Caco-2 (cell line): Measurements from ENCODE around the gene IL31RA. TPM values are rescaled to one million over a fixed set of nuclear protein-coding genes. Genes with fewer than 3 reads are reported as not detected.

ENCODE experiments used
- BruUV-seq: library from RNA; stranded (reverse); fragments of 400-500 nt; replicated peaks from 2 replicates; lab custom pipeline; 2021; lab: Mats Ljungman, UMichigan
- CTCF ChIA-PET: fragments of 300-600 bp; sonication (Branson Sonifier 250); formaldehyde crosslinking; loops from one replicate; lab custom pipeline; 2022; ENCODE audit warnings: antibody characterized with exemption; lab: Charles Lee
- POLR2A ChIA-PET: fragments of 300-600 bp; sonication (Branson Sonifier 250); formaldehyde crosslinking; loops from one replicate; lab custom pipeline; 2022; ENCODE audit warnings: antibody characterized with exemption; lab: Charles Lee
- DNase-seq, 2 experiments: peaks; one replicate each; pipeline versions ENCODE4 v3.0.0 to v3.0.0-alpha.2; 2020 to 2022
- H3K27me3 ChIP-seq: replicated peaks from 2 replicates; pipeline ENCODE4 v1.6.0; 2011; ENCODE audit warnings: low read length; ENCODE audit not compliant: control insufficient read depth, insufficient read depth
- H3K36me3 ChIP-seq: 2 replicates; pipeline ENCODE4 v1.5.1; 2011; ENCODE audit warnings: low read length; ENCODE audit not compliant: control insufficient read depth, insufficient read depth
- H3K4me1 ChIP-seq: fragments of 250-450 bp; sonication (Bioruptor Pico); 2 replicates; pipeline ENCODE4 v1.5.1; 2020; ENCODE audit warnings: mild to moderate bottlenecking
- H3K4me3 ChIP-seq: 2 replicates; pipeline ENCODE4 v1.5.1; 2011; ENCODE audit warnings: low read depth, mild to moderate bottlenecking, control low read depth, low read length
- H3K9me3 ChIP-seq: fragments of 250-450 bp; sonication (Bioruptor Pico); 2 replicates; pipeline ENCODE4 v1.5.1; 2020; ENCODE audit warnings: mild to moderate bottlenecking, moderate library complexity
- H3K27ac Mint-ChIP-seq: one replicate; pipeline ENCODE4 v1.8.0; 2022; ENCODE audit warnings: mixed read lengths; ENCODE audit not compliant: unreplicated experiment
- H3K27me3 Mint-ChIP-seq: one replicate; pipeline ENCODE4 v1.8.0; 2022; ENCODE audit warnings: mixed read lengths; ENCODE audit not compliant: insufficient read depth, unreplicated experiment
- H3K36me3 Mint-ChIP-seq: one replicate; pipeline ENCODE4 v1.8.0; 2022; ENCODE audit warnings: mild to moderate bottlenecking, mixed read lengths; ENCODE audit not compliant: insufficient read depth, unreplicated experiment
- H3K4me1 Mint-ChIP-seq: one replicate; pipeline ENCODE4 v1.8.0; 2022; ENCODE audit warnings: low read depth, mixed read lengths; ENCODE audit not compliant: unreplicated experiment
- H3K4me3 Mint-ChIP-seq: one replicate; pipeline ENCODE4 v1.8.0; 2022; ENCODE audit warnings: mild to moderate bottlenecking, moderate library complexity, mixed read lengths; ENCODE audit not compliant: unreplicated experiment
- H3K9me3 Mint-ChIP-seq: one replicate; pipeline ENCODE4 v1.8.0; 2022; ENCODE audit warnings: mixed read lengths; ENCODE audit not compliant: unreplicated experiment
- CTCF ChIP-seq, 2 experiments: fragments of 200-600 bp in 1 of 2; IDR thresholded peaks; 1 replicate in 1 of 2; 2 replicates in 1 of 2; pipeline versions ENCODE4 v1.5.1 to v1.8.0; 2011 to 2022; ENCODE audit warnings: antibody characterized with exemption in 1 of 2, control low read depth in 1 of 2, inconsistent platforms in 1 of 2, low read depth in 1 of 2, low read length in 1 of 2, mild to moderate bottlenecking in 1 of 2, moderate library complexity in 1 of 2; ENCODE audit not compliant: insufficient read depth in 1 of 2, severe bottlenecking in 1 of 2, unreplicated experiment in 1 of 2
- intact Hi-C: fragments of 100-400 bp; cut with micrococcal nuclease; formaldehyde crosslinking; loops from one replicate; pipeline ENCODE4 v1.10.0; 2022; ENCODE audit not compliant: unreplicated experiment
- total RNA-seq: library from RNA; stranded (reverse); gene quantifications from 2 replicates; pipeline ENCODE4 v1.2.3, GENCODE V29; 2022

IL31RA gene
- total RNA-seq, 1 experiment from 2014 or later = not detected

DNA sequence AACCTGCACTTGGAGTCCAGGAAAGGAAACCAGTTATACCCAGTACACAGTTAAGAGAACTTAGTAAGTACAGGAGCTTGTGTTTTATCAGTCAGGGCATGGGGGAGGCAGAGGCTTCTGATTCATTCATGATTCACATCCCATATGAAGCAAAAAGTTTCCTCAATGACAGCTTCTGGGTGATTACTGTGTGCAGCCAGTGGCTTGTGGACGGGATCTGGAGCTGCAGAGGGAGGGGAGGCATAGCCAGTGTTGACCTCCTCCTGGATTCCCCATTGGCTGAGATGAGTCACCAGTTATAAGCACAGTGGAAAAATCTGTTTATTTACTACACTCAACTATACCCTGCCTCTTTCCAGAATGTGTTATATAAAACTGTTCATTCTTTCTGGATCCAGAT, 17.7 kb downstream of the IL31RA start:
- Histone ChIP-seq H3K4me1 (no peaks in the 10 kb centered on the region), H3K4me3 (no peak overlapping the region), H3K36me3 (no peaks in the 10 kb centered on the region), H3K9me3 (0 out of 2 replicates have a peak, but pooled peaks cover 2% of the 10 kb centered on the region), H3K27me3 (no peaks in the 10 kb centered on the region)
- H3K4me3 Mint-ChIP-seq = no peak overlapping the region
- no peaks in the 10 kb centered on the region for H3K36me3 Mint-ChIP-seq
- no peak for DNase-seq
- H3K27ac Mint-ChIP-seq = no peak overlapping the region
- no peak for TF ChIP-seq CTCF (IDR thresholded peaks at IDR 0.05; ENCODE audit: insufficient read depth in 1 of 2, low read depth in 1 of 2, low read length in 1 of 2, severe bottlenecking in 1 of 2, unreplicated experiment in 1 of 2)
- ChIA-PET POLR2A (interaction anchor here (0.7 kb wide), 1 partner anchor 154 kb away, joined by 3 read pairs; no protein-coding TSS in a partner anchor), CTCF (no interaction called here)
- intact Hi-C loops = no loop called here
- H3K4me1 Mint-ChIP-seq = no peaks in the 10 kb centered on the region
- H3K27me3 Mint-ChIP-seq = no peaks in the 10 kb centered on the region
- H3K9me3 Mint-ChIP-seq = no peaks in the 10 kb centered on the region
- no TSS peak for BruUV-seq

GRCh38 chr5:55869847-55870246, 18.7 kb downstream of the IL31RA start:
- no peak overlapping the region for H3K4me3 ChIP-seq
- Mint-ChIP-seq H3K36me3 (no peaks in the 10 kb centered on the region), H3K4me3 (no peak overlapping the region), H3K27ac (no peak overlapping the region), H3K9me3 (peaks cover 6% of the 10 kb centered on the region), H3K27me3 (no peaks in the 10 kb centered on the region), H3K4me1 (no peaks in the 10 kb centered on the region)
- POLR2A ChIA-PET = no interaction called here
- no peaks in the 10 kb centered on the region for H3K27me3 ChIP-seq
- TF ChIP-seq CTCF (IDR thresholded peaks at IDR 0.05; ENCODE audit: insufficient read depth in 1 of 2, low read depth in 1 of 2, low read length in 1 of 2, severe bottlenecking in 1 of 2, unreplicated experiment in 1 of 2) = no peak
- no peak for DNase-seq
- no peaks in the 10 kb centered on the region for H3K4me1 ChIP-seq
- no TSS peak for BruUV-seq
- H3K9me3 ChIP-seq = peaks cover 12% of the 10 kb centered on the region
- CTCF ChIA-PET = no interaction called here
- intact Hi-C loops = no loop called here
- no peaks in the 10 kb centered on the region for H3K36me3 ChIP-seq

DNA sequence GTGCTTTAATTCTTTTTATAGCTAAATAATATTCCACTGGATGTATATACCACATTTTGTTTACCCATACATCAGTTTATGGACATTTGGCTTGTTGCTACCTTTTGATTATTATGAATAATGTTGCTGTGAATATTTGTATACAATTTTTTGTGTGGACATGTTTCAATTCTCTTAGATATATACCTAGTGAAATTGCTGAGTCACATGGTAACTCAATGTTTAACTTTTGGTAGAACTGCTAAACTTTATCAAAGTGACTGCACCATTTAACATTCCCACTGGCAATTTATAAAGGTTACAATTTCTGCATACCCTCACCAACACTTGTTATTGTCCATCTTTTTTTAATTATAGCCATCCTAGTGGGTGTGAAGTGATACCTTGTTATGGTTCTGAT, 22.1 kb downstream of the IL31RA start:
- Histone ChIP-seq H3K36me3 (no peaks in the 10 kb centered on the region), H3K9me3 (peaks cover 17% of the 10 kb centered on the region), H3K4me3 (no peak overlapping the region), H3K4me1 (no peaks in the 10 kb centered on the region), H3K27me3 (no peaks in the 10 kb centered on the region)
- H3K4me3 Mint-ChIP-seq = no peak overlapping the region
- ChIA-PET CTCF (no interaction called here), POLR2A (no interaction called here)
- H3K4me1 Mint-ChIP-seq = no peaks in the 10 kb centered on the region
- intact Hi-C loops = no loop called here
- no peak for TF ChIP-seq CTCF (IDR thresholded peaks at IDR 0.05; ENCODE audit: insufficient read depth in 1 of 2, low read depth in 1 of 2, low read length in 1 of 2, severe bottlenecking in 1 of 2, unreplicated experiment in 1 of 2)
- no peak for DNase-seq
- H3K27me3 Mint-ChIP-seq = no peaks in the 10 kb centered on the region
- peaks cover 21% of the 10 kb centered on the region for H3K9me3 Mint-ChIP-seq
- H3K36me3 Mint-ChIP-seq = no peaks in the 10 kb centered on the region
- no TSS peak for BruUV-seq
- no peak overlapping the region for H3K27ac Mint-ChIP-seq
